ENCODE data around the gene TRIM63. TPM values are rescaled to one million over a fixed set of nuclear protein-coding genes. Genes with fewer than 3 reads are reported as not detected.

Gene TRIM63
- total RNA-seq, 1 experiment from 2014 or later: not detected

DNA sequence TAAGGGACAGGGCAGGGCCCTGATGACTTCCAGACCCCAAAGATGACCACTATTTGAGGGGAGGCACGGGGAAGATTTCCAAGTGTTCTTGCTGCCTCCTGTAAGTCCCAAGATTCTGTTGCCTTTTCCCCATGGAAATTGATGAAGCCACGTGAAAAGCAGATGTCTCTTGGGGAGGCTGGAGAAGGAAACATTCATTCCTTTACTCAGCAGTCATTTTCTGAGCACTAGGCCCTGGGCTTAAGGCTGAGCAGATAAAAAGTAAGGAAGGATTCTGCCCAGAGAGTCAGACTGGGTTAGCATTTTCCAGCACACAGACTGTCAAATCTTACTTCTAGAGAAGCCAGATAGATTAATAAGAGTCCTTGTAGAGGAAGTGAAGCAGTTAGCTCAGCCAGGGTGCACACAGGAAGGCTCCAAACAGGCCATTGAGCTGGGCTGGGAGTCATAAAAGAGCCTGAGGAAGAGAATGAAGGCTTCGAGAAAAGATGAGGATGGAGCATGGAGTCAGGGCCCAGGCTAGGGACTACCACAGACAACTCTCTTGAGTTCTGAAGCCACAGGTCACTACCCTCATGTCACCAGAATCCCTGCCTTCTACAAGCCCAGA lies 35.7 kb downstream of the TRIM63 start:
- Histone ChIP-seq H3K27me3 (ENCODE audit: control insufficient read depth, insufficient read depth, low read length) (no peaks in the 10 kb centered on the region), H3K9me3 (ENCODE audit: control insufficient read depth, insufficient read depth, low read depth, low read length) (no peaks in the 10 kb centered on the region), H3K36me3 (ENCODE audit: control insufficient read depth, insufficient read depth, low read length) (peaks cover 2% of the 10 kb centered on the region; the same call in 1 of the 2 replicates), H3K4me3 (ENCODE audit: low read depth in 2 of 2, low read length in 2 of 2) (no peak overlapping the region), H3K27ac (ENCODE audit: low read length) (no peak overlapping the region), H3K4me1 (ENCODE audit: control insufficient read depth, insufficient read depth, low read length) (peaks cover 14% of the 10 kb centered on the region)
- DNase-seq (ENCODE audit: low read depth, low spot score) (no peak), ATAC-seq (no peak)
- BruUV-seq (replicated peaks): no TSS peak
- TF ChIP-seq POLR2AphosphoS5 (IDR thresholded peaks at IDR 0.05; ENCODE audit: low read depth, low read length) (no peak), TCF7L2 (IDR thresholded peaks at IDR 0.05; ENCODE audit: low read depth, low read length) (no peak), CTCF (IDR thresholded peaks at IDR 0.05) (no peak), SIN3A (IDR thresholded peaks at IDR 0.05; ENCODE audit: borderline replicate concordance, insufficient read depth, low read depth, low read length) (no peak)
- TF ChIP-seq, protein P1, sequence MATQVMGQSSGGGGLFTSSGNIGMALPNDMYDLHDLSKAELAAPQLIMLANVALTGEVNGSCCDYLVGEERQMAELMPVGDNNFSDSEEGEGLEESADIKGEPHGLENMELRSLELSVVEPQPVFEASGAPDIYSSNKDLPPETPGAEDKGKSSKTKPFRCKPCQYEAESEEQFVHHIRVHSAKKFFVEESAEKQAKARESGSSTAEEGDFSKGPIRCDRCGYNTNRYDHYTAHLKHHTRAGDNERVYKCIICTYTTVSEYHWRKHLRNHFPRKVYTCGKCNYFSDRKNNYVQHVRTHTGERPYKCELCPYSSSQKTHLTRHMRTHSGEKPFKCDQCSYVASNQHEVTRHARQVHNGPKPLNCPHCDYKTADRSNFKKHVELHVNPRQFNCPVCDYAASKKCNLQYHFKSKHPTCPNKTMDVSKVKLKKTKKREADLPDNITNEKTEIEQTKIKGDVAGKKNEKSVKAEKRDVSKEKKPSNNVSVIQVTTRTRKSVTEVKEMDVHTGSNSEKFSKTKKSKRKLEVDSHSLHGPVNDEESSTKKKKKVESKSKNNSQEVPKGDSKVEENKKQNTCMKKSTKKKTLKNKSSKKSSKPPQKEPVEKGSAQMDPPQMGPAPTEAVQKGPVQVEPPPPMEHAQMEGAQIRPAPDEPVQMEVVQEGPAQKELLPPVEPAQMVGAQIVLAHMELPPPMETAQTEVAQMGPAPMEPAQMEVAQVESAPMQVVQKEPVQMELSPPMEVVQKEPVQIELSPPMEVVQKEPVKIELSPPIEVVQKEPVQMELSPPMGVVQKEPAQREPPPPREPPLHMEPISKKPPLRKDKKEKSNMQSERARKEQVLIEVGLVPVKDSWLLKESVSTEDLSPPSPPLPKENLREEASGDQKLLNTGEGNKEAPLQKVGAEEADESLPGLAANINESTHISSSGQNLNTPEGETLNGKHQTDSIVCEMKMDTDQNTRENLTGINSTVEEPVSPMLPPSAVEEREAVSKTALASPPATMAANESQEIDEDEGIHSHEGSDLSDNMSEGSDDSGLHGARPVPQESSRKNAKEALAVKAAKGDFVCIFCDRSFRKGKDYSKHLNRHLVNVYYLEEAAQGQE (IDR thresholded peaks at IDR 0.05; ENCODE audit: insufficient read depth in 1 of 2, low read depth in 2 of 2, low read length in 1 of 2): no peak
- POLR2A ChIA-PET: no interaction called here
- CTCF ChIA-PET: no interaction called here
- intact Hi-C loops (cut with micrococcal nuclease; ENCODE audit: unreplicated experiment): loop anchor here (10.0 kb wide), 1 partner anchor 63 kb away; no protein-coding TSS in a partner anchor
- in situ Hi-C loops (cut with HindIII; ENCODE audit: low pct_unique_long_range_greater_than_20kb, low sequenced_read_pairs): no loop called here

DNA sequence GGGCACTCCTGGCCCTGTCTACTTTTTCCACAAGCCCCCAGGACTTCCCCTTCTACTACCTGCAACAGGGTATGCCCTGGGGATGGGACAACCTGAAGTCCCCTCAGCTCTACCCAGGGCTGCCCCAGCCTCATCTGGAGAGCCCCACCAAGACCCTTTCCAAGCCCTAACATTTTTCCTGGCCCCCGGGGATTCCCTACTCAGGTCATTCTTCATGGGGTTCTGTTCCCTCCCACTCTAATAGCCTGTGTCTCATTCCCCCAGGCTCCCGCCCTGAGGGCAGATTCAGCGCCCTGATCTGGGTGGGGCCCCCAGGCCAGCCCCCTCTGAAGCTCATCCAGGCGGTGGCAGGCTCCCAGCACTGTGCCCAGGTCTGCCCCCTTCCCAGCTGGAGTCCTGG lies 36.2 kb downstream of the TRIM63 start:
- BruUV-seq (replicated peaks): no TSS peak
- in situ Hi-C loops (cut with HindIII; ENCODE audit: low pct_unique_long_range_greater_than_20kb, low sequenced_read_pairs) (no loop called here), intact Hi-C loops (cut with micrococcal nuclease; ENCODE audit: unreplicated experiment) (loop anchor here (10.0 kb wide), 1 partner anchor 64 kb away; no protein-coding TSS in a partner anchor)
- Histone ChIP-seq H3K4me3 (ENCODE audit: low read depth in 2 of 2, low read length in 2 of 2) (no peak overlapping the region), H3K4me1 (ENCODE audit: control insufficient read depth, insufficient read depth, low read length) (peaks cover 9% of the 10 kb centered on the region), H3K9me3 (ENCODE audit: control insufficient read depth, insufficient read depth, low read depth, low read length) (no peaks in the 10 kb centered on the region), H3K27ac (ENCODE audit: low read length) (no peak overlapping the region), H3K27me3 (ENCODE audit: control insufficient read depth, insufficient read depth, low read length) (no peaks in the 10 kb centered on the region), H3K36me3 (ENCODE audit: control insufficient read depth, insufficient read depth, low read length) (peaks cover 2% of the 10 kb centered on the region; the same call in 1 of the 2 replicates)
- ATAC-seq (no peak), DNase-seq (ENCODE audit: low read depth, low spot score) (no peak)
- POLR2A ChIA-PET: no interaction called here
- CTCF ChIA-PET: interaction anchor here (0.5 kb wide), 1 partner anchor 34 kb away, joined by 4 read pairs; the partner anchor contains the start of gene PAFAH2
- no peak for TF ChIP-seq POLR2AphosphoS5 (IDR thresholded peaks at IDR 0.05; ENCODE audit: low read depth, low read length)
- TF ChIP-seq, protein P1 (IDR thresholded peaks at IDR 0.05; ENCODE audit: insufficient read depth in 1 of 2, low read depth in 2 of 2, low read length in 1 of 2): no peak
- TF ChIP-seq SIN3A (IDR thresholded peaks at IDR 0.05; ENCODE audit: borderline replicate concordance, insufficient read depth, low read depth, low read length): no peak
- no peak for TF ChIP-seq TCF7L2 (IDR thresholded peaks at IDR 0.05; ENCODE audit: low read depth, low read length)
- TF ChIP-seq CTCF (IDR thresholded peaks at IDR 0.05): no peak

All from Panc1 (cell line).